ENCODE measurements around the gene HMGA1.
"Not testable (repeated sequence)": the region's sequence is repeated elsewhere in the genome, so short reads cannot be mapped to it uniquely, and the experiment has no call there.

DNA sequence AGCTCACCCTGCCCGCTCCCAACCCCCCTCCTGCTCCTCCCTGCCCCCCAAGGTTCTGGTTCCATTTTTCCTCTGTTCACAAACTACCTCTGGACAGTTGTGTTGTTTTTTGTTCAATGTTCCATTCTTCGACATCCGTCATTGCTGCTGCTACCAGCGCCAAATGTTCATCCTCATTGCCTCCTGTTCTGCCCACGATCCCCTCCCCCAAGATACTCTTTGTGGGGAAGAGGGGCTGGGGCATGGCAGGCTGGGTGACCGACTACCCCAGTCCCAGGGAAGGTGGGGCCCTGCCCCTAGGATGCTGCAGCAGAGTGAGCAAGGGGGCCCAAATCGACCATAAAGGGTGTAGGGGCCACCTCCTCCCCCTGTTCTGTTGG is 9.1 kb downstream of the HMGA1 start:
- not testable (repeated sequence) for TF ChIP-seq CTCF, POLR2A, EP300 (IDR thresholded peaks at IDR 0.05)
